ENCODE results near the gene EPDR1.

EPDR1 gene

DNA sequence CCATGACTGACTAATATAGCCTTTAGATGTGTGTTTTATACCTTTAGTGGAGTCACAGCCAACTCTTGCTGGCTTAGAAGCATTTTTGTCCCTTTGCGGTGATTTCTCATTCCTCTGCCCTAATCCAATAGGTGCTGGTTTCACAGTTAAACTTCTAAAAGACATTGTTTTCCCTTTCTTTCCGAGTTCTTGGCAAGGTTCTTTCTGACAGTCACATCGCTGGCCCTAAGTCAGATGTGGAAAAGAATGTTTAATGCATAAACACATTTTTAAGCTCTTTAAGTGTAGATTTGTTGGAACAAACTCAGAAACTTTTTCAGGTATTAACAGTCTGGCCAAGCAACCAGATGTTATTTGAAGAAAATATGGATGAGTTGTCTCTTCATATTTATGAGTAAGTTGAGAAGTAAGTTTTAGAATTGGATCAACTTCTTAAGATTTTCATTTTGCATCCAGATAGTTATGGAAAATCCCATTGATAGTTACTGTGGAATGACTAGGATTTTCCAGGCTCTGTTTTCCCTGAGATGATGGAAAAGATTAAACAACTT is 4.1 kb downstream of the EPDR1 start:
- no peak for DNase-seq (ENCODE audit: low read depth, low spot score)
- no peak overlapping the region for H3K4me3 ChIP-seq (ENCODE audit: low read depth, low read length)
- TF ChIP-seq CTCF (IDR thresholded peaks at IDR 0.05; ENCODE audit: low read depth, low read length) = no peak
- in situ Hi-C loops (cut with HindIII; ENCODE audit: low sequenced_read_pairs) = loop anchor here (25.0 kb wide), 1 partner anchor 288 kb away; no protein-coding TSS in a partner anchor

DNA sequence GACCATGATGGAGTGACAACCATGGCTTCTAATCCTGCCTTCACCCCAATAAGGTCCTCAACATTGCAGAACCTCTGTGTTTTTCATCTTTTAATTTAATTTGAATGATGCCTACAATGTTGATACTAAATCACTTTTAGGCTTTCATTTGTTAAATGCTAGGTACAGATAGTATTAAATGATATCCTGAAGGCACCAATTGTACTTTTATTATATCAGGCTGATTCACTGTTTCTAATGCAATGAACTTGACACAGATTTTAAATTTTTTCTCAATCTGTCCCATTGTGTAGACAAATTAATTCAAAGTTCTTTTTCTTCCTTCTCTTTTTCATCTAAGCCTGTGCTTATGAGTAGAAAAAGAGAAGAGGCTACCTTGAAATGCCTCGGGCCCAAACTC is 5.2 kb downstream of the EPDR1 start:
- no peak for TF ChIP-seq CTCF (IDR thresholded peaks at IDR 0.05; ENCODE audit: low read depth, low read length)
- DNase-seq (ENCODE audit: low read depth, low spot score) = no peak
- no peak overlapping the region for H3K4me3 ChIP-seq (ENCODE audit: low read depth, low read length)
- in situ Hi-C loops (cut with HindIII; ENCODE audit: low sequenced_read_pairs) = no loop called here

DNA sequence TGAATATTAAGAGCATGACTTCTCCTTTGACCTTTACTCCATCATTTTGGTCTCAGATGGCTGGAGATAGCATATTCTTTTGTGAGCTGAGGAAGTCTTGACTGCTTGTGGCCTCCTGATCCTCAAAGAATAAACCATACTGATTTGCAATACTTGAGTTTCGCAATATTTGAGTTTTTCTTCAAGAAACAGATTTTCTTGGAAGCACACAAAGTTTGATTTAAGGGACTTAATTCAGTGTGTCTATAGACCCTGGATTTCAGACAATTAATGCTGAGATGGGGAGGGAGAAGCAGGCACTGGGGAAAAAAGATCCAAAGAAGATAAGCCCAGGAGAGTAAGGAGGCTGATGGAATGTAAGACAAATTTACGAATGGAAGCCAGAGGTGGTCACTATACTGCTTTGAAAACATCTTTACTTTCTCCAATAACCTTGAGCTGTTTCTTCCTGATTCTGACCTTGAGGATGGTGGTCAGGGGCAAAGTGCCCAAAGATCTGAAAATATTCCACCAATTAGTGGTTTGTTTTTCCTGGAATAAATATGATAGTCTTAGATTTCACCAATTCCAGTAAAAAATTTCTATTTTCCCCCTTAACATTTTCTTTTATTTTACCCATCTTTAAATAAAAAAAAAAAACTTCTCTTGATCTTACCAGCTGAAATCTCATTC is 7.5 kb downstream of the EPDR1 start:
- in situ Hi-C loops (cut with HindIII; ENCODE audit: low sequenced_read_pairs) = no loop called here
- no peak for DNase-seq (ENCODE audit: low read depth, low spot score)
- no peak overlapping the region for H3K4me3 ChIP-seq (ENCODE audit: low read depth, low read length)
- TF ChIP-seq CTCF (IDR thresholded peaks at IDR 0.05; ENCODE audit: low read depth, low read length) = no peak

DNA sequence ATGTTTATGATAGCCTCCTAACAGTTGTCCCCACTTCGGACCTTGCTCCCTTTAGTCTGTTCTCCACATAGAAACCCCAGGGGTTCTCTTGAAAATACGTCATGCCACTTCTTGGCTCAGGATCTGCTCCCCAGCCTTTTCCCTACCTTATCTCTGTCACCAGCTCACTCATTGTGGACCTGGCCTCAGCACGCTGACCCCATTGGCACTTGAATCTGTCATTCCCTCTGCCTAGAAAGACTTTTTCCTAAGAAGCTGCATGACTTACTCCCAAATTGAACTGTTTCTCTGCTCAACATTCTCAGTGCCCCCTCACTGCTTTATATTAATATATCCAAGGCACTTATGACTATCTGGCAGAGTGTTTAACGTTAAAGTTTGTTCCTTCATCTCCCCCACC is 8.4 kb downstream of the EPDR1 start:
- no peak for TF ChIP-seq CTCF (IDR thresholded peaks at IDR 0.05; ENCODE audit: low read depth, low read length)
- DNase-seq (ENCODE audit: low read depth, low spot score) = no peak
- no peak overlapping the region for H3K4me3 ChIP-seq (ENCODE audit: low read depth, low read length)
- in situ Hi-C loops (cut with HindIII; ENCODE audit: low sequenced_read_pairs) = no loop called here

- in situ Hi-C loops (cut with HindIII; ENCODE audit: low sequenced_read_pairs) = no loop called here
- no peak overlapping the region for H3K4me3 ChIP-seq (ENCODE audit: low read depth, low read length)
- no peak for TF ChIP-seq CTCF (IDR thresholded peaks at IDR 0.05; ENCODE audit: low read depth, low read length)
- DNase-seq (ENCODE audit: low read depth, low spot score) = peak; percentile 91
Observed at GRCh38 chr7:37930226-37930948, 9.9 kb downstream of the EPDR1 start.

- no peak overlapping the region for H3K4me3 ChIP-seq (ENCODE audit: low read depth, low read length)
- DNase-seq (ENCODE audit: low read depth, low spot score) = no peak
- no peak for TF ChIP-seq CTCF (IDR thresholded peaks at IDR 0.05; ENCODE audit: low read depth, low read length)
- in situ Hi-C loops (cut with HindIII; ENCODE audit: low sequenced_read_pairs) = no loop called here
Observed at GRCh38 chr7:37932543-37932942, 12.1 kb downstream of the EPDR1 start.
